PC-3 (cell line): Measurements from ENCODE around the gene IL1RAPL1. TPM values are rescaled to one million over a fixed set of nuclear protein-coding genes. Genes with fewer than 3 reads are reported as not detected.

Experiments
- ATAC-seq: fragments of 200-7000 bp; cut with Tn5 transposase; 2 replicates; pipeline ENCODE4 v1.9.1; 2020; ENCODE audit warnings: mild to moderate bottlenecking, moderate library complexity
- BruUV-seq: library from RNA; stranded (reverse); fragments of 400-500 nt; replicated peaks from 2 replicates; lab custom pipeline; 2021; lab: Mats Ljungman, UMichigan
- CTCF ChIA-PET: fragments of 300-600 bp; sonication (Branson Sonifier 250); formaldehyde crosslinking; loops from one replicate; lab custom pipeline; 2022; ENCODE audit warnings: antibody characterized with exemption; lab: Charles Lee
- POLR2A ChIA-PET: fragments of 300-600 bp; sonication (Branson Sonifier 250); formaldehyde crosslinking; loops from one replicate; lab custom pipeline; 2022; ENCODE audit warnings: antibody characterized with exemption; ENCODE audit not compliant: unreplicated experiment; lab: Charles Lee
- DNase-seq: peaks from one replicate; pipeline ENCODE4 v3.0.0-alpha.2; 2015
- H2AFZ ChIP-seq: fragments of 300-600 bp; sonication (generic); 2 replicates; pipeline ENCODE4 v1.6.0; 2016; ENCODE audit warnings: antibody characterized with exemption, low read length
- H3F3A ChIP-seq: fragments of 300-600 bp; sonication (generic); one replicate; pipeline ENCODE4 v1.6.0; 2017; ENCODE audit warnings: antibody characterized with exemption, low read length, control low read depth, mild to moderate bottlenecking; ENCODE audit not compliant: unreplicated experiment
- H3K27ac ChIP-seq: fragments of 300-600 bp; sonication (generic); 2 replicates; pipeline ENCODE4 v1.5.1; 2016; ENCODE audit warnings: mild to moderate bottlenecking, low read length
- H3K27me3 ChIP-seq: fragments of 300-600 bp; sonication (generic); 2 replicates; pipeline ENCODE4 v1.6.1; 2016; ENCODE audit warnings: low read length, mixed read lengths
- H3K36me3 ChIP-seq: fragments of 300-600 bp; sonication (generic); 2 replicates; pipeline ENCODE4 v1.6.1; 2016; ENCODE audit warnings: low read depth, mixed run types, low read length, mixed read lengths
- H3K4me1 ChIP-seq: fragments of 300-600 bp; sonication (generic); 2 replicates; pipeline ENCODE4 v1.5.1; 2016; ENCODE audit warnings: low read length; ENCODE audit not compliant: insufficient read depth
- H3K4me2 ChIP-seq: fragments of 300-600 bp; sonication (generic); 2 replicates; pipeline ENCODE4 v1.6.0; 2016; ENCODE audit warnings: low read length
- H3K4me3 ChIP-seq: fragments of 300-600 bp; sonication (generic); 2 replicates; pipeline ENCODE4 v1.5.1; 2016; ENCODE audit warnings: mild to moderate bottlenecking, low read length, mixed read lengths
- H3K79me2 ChIP-seq: fragments of 300-600 bp; sonication (generic); 2 replicates; pipeline ENCODE4 v1.6.1; 2017; ENCODE audit warnings: low read length, mixed read lengths
- H3K9ac ChIP-seq: fragments of 300-600 bp; sonication (generic); 2 replicates; pipeline ENCODE4 v1.6.0; 2016; ENCODE audit warnings: mild to moderate bottlenecking, low read length
- H3K9me2 ChIP-seq: fragments of 300-600 bp; sonication (generic); replicated peaks from 2 replicates; pipeline ENCODE4 v1.6.1; 2016; ENCODE audit warnings: mixed run types, low read length, mixed read lengths
- H3K9me3 ChIP-seq: fragments of 300-600 bp; sonication (generic); 2 replicates; pipeline ENCODE4 v1.6.1; 2016; ENCODE audit warnings: low read length, mixed read lengths
- H4K20me1 ChIP-seq: fragments of 300-600 bp; sonication (generic); 2 replicates; pipeline ENCODE4 v1.6.1; 2016; ENCODE audit warnings: low read length, mixed read lengths
- CTCF ChIP-seq: fragments of 300-600 bp; sonication (generic); conservative IDR thresholded peaks from 2 replicates; pipeline ENCODE4 v1.5.1; 2017; ENCODE audit warnings: antibody characterized with exemption, low read depth, mild to moderate bottlenecking, low read length
- EZH2 ChIP-seq: fragments of 300-600 bp; sonication (generic); IDR thresholded peaks from one replicate; pipeline ENCODE4 v1.6.1; 2017; ENCODE audit warnings: antibody characterized with exemption, mild to moderate bottlenecking, low read length; ENCODE audit not compliant: unreplicated experiment
- EZH2phosphoT487 ChIP-seq: fragments of 300-600 bp; sonication (generic); IDR thresholded peaks from 2 replicates; pipeline ENCODE4 v1.6.1; 2018; ENCODE audit warnings: mild to moderate bottlenecking, antibody characterized with exemption, low read length, borderline replicate concordance
- intact Hi-C: fragments of 100-400 bp; cut with micrococcal nuclease; formaldehyde crosslinking; loops from 2 replicates; pipeline ENCODE4 v1.9.0; 2023
- total RNA-seq: library from RNA; depleted of rRNA; stranded (reverse); fragments of >200 nt; gene quantifications from 2 replicates; pipeline ENCODE4 v1.2.3, GENCODE V29; 2014

Gene IL1RAPL1
- total RNA-seq, 1 experiment from 2014 or later, result 0.44 TPM

- Histone ChIP-seq H3K9ac (no peak overlapping the region), H3K36me3 (no peaks in the 10 kb centered on the region), H2AFZ (no peak overlapping the region), H3K9me2 (no peaks in the 10 kb centered on the region), H3K27me3 (no peaks in the 10 kb centered on the region), H4K20me1 (no peaks in the 10 kb centered on the region), H3K4me2 (no peak overlapping the region), H3K9me3 (no peaks in the 10 kb centered on the region), H3K79me2 (no peaks in the 10 kb centered on the region), H3K4me1 (no peaks in the 10 kb centered on the region), H3K27ac (no peak overlapping the region), H3F3A (no peaks in the 10 kb centered on the region), H3K4me3 (no peak overlapping the region)
- DNase-seq (no peak), ATAC-seq (no peak)
- TF ChIP-seq EZH2phosphoT487, result no peak
- TF ChIP-seq CTCF, result no peak
- no peak for TF ChIP-seq EZH2
- ChIA-PET POLR2A (no interaction called here), CTCF (no interaction called here)
- no TSS peak for BruUV-seq
- intact Hi-C loops, result no loop called here
These were observed 1084.2 kb downstream of the IL1RAPL1 start for GRCh38 chrX:29671421-29671820.

GRCh38 chrX:29687687-29688086 is 1100.4 kb downstream of the IL1RAPL1 start:
- Histone ChIP-seq H3F3A (no peaks in the 10 kb centered on the region), H3K27ac (no peak overlapping the region), H3K4me3 (no peak overlapping the region), H3K4me1 (no peaks in the 10 kb centered on the region; the same call in 1 of the 2 replicates), H3K36me3 (no peaks in the 10 kb centered on the region), H3K9me2 (no peaks in the 10 kb centered on the region), H3K4me2 (no peak overlapping the region), H3K9me3 (no peaks in the 10 kb centered on the region), H4K20me1 (no peaks in the 10 kb centered on the region), H2AFZ (no peak overlapping the region), H3K27me3 (no peaks in the 10 kb centered on the region), H3K79me2 (no peaks in the 10 kb centered on the region), H3K9ac (no peak overlapping the region)
- POLR2A ChIA-PET, result no interaction called here
- intact Hi-C loops, result loop anchor here (1.0 kb wide), 2 partner anchors 216 to 373 kb away; no protein-coding TSS in a partner anchor
- ATAC-seq, result peak; percentile 83
- peak; percentile 47 for DNase-seq
- CTCF ChIA-PET, result interaction anchor here (1.4 kb wide), 1 partner anchor 216 kb away, joined by 10 read pairs; no protein-coding TSS in a partner anchor
- BruUV-seq, result no TSS peak
- TF ChIP-seq CTCF (no peak; the same call in 1 of the 2 replicates), EZH2 (no peak), EZH2phosphoT487 (no peak)

GRCh38 chrX:29690061-29690460 is 1102.8 kb downstream of the IL1RAPL1 start:
- H3K4me2 ChIP-seq, result no peak overlapping the region
- no peaks in the 10 kb centered on the region for H3K79me2 ChIP-seq
- no TSS peak for BruUV-seq

More at GRCh38 chrX:29690061-29690460, 1102.8 kb downstream of the IL1RAPL1 start:
- Histone ChIP-seq H3K36me3 (no peaks in the 10 kb centered on the region), H3K27me3 (no peaks in the 10 kb centered on the region), H2AFZ (no peak overlapping the region), H4K20me1 (no peaks in the 10 kb centered on the region), H3K9ac (no peak overlapping the region), H3K9me3 (no peaks in the 10 kb centered on the region), H3F3A (no peaks in the 10 kb centered on the region), H3K9me2 (no peaks in the 10 kb centered on the region), H3K27ac (no peak overlapping the region), H3K4me1 (no peaks in the 10 kb centered on the region; the same call in 1 of the 2 replicates), H3K4me3 (no peak overlapping the region)
- TF ChIP-seq EZH2 (no peak), CTCF (no peak), EZH2phosphoT487 (no peak)
- ATAC-seq, result no peak
- DNase-seq, result no peak
- CTCF ChIA-PET, result no interaction called here
- intact Hi-C loops, result no loop called here
- POLR2A ChIA-PET, result no interaction called here
